ENCODE data around the gene ZC3H12D.
"Not testable (repeated sequence)": the region's sequence is repeated elsewhere in the genome, so short reads cannot be mapped to it uniquely, and the experiment has no call there.

Gene ZC3H12D

GRCh38 chr6:149458806-149459205, 26.0 kb downstream of the ZC3H12D start:
- peak; percentile 46 to 57 (median 49) for DNase-seq

DNA sequence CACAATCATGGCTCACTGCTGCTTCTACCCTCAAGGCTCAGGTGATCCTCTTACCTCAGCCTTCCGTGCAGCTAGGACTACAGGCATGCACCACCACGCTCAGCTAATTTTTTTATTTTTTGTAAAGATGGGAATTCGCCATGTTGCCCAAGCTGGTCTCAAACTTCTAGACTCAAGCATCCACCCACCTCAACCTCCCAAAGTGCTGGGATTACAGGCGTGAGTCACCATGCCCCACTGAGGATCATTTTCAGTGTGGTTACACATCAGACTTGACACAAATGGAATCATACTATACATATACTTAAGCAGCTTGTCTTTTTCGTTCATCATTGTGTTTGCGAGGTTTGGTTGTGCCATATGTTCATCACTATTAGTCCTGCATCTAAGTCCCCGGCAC, 26.6 kb downstream of the ZC3H12D start:
- DNase-seq = peak; percentile 41 to 58 (median 52)

DNA sequence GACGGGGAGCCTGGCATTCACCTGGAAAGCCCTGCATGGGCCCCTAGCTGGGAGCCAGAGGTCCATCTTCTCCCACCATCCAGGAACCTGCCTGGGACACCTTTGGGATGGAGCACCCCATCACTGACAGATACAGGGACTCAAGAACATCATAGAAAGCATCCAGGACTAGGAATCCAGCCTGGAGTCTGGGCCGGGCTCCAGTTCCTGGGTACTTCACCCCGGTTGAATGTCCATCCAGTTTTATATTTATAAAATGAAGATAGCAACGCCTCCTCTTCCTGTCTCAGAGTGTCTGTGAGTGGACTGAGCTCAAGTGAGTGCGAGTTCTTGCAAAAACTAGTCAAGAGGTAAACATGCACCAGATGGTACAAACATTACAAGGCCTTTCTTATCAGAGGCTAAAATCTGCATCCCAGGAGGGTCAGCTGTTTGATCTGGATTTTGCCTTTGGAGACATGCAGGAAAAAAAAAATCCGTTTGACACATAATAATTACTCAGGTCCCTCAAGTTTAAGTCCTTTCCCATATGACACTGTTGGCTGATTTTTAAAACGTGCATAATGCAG, 27.4 kb downstream of the ZC3H12D start:
- DNase-seq = no peak

- DNase-seq = no peak
Measured at GRCh38 chr6:149456311-149457021, 28.3 kb downstream of the ZC3H12D start.

DNA sequence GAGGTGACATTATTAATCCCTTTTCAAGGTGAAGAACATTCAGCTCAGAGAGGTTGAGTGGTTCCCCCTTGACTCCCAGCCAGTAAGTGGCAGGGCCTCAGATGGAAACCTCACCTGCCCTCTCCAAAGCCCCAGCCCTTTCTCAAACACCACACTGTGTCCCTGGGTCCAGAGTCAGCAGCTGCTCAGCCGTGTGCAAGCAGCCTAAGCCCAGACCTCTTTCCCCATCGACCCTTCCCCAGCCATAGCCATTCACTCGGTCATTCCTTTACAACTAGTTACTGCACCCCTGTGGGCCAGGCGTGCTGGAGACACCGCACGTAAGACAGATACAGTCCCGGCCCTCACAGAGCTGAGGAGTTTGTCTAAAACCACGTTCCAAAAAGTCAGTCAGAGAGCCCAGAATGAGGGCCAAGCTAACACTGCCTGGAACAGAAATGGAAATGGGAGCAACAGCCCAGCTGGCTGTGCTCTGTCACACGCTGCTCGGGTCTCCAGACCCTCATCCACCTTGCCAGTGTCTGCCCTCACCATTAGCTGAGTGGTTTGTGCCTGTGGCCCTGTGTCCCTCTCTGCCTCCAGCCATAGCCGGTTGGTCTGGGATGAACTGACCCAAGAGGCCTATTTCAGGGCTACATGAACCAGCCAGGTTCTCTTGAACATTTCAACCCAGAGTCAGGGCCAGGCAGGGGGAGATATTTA, 29.6 kb downstream of the ZC3H12D start:
- DNase-seq = no peak

DNA sequence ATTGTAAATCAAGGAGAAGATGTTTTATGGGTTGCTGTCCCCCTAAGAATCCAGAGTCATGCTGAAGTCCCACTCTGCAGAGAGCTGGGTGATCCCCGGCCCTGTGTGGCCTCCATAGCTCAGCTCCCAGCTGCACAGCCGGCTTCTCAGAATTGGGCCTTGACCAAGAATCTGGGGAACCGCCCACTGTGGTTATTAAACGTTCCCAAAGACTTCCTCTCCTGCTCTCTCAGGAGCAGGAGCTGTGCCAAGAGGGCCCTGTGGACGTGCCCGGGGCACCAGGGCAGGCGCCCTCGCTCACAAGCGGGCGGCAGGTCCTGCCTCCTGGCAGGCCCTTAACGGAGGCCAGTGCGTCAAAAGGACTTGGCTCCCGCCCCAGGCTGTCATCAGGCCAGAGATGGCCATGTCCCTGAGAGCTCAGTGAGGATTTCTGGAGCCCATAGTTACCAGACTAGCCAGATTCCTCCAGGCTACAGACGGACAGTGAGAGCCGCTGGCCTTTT, 30.4 kb downstream of the ZC3H12D start:
- DNase-seq = peak; percentile 60 to 71 (median 68)

DNA sequence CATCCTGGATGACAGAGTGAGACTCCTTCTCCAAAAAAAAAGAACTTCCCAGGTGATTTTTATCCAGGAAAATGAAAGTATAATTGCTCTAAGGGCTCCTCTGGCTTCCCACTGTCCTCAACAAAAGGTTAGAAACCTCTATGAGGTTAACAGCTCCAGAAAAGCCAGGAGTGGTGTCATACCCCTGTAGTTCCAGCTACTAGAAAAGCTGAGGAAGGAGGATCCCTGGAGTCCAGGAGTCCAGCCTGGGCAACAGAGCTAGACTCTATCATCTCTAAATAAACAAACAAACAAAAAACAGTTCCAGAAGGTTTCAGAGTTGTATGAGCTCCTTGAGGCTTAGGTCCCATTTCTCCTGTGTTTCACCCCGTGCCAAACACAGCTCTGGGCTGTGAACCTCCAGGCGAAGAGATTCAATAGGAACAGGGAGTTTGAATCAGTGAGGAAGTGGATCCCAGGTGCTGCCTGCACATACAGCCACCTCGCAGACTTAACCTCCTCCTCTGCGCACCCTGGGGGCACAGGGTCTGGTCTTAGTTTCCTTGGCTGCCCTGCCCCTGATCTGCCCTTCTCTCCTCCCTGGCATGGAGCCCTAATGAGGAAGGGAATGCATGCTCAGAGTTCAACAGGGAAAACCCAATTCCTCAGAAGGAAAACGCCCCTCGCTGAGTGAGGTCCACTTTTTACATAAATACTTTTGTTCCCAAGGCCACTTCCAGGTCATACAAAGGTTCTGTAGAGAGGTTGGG, 31.0 kb downstream of the ZC3H12D start:
- peak in 1 of 3 donors; percentile 28 for DNase-seq

DNA sequence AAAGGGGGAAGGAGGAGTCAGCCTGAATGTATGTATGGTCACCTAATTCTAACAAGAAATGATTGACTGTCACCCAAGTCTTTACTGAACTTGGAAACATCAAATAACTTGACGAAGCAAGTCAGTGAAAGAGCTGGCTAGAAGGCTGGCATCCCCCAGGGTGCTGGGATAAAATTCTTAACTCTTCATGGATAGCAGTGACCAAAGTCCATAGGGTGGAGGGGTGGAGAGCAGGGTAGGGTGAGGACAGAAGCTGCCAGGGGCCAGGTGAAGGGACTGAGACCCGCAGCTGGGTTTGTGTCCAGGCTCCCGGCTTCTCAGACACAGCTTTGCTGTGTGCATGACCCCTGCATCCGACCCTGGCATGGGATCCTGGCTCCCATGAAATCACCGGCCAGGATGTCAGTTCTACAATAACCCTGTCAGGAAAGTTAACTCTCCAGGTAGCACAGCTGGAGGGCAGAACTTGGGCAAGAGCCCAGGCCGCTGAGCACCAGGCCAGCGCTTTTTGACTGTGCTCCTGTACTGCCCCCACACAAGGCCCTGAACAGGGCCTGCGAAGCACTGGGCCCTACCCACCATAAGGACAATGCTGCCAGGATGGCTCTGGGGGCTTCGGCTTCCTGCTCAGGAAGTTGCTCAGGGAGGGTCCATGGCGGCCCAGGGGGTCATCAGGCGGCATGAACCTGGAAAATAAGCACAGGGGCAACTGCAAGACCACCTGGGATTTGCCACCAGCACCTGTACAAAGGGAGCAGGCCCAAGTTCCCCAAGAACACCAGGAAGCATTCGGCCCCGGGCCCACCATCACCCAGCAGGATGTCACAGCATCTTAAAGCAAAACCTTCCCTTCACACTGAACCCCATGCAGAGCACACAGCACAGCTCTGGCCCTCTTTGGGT, 32.5 kb downstream of the ZC3H12D start:
- DNase-seq = no peak

DNA sequence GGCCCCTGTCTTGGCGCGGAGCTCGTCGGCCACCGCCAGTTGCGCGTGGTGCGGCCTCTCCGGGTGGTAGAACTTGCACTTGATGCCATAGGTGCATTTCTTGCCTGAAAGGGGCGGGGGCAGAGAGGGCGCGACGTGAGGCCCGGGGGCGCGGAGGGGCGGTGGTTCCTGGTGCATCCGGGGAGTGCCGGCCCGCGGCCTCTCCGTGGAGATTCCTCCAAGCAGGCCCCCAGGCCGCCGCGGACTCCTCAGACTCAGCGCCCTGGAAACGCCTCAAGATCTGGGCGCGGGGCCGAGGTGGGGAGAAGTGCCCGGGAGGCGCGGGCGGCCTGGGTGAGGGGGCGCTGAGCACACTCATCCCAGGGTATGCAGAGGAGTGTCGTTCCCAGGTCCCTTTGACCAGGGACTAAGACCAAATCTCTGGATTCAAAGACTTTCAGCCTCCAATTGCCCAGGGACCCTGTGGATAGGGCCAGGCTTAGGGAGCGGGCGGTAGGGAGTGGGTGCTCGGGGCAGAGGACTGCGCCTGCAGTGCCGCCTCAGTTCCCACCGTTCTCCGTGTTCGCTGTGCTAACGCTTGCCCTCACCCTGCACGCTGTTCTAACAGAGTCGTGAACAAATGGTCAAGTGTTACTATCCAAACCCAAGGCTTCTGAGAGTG, 33.3 kb downstream of the ZC3H12D start:
- DNase-seq = peak in 1 of 3 donors; percentile 27

GRCh38 chr6:149450679-149451375, 34.0 kb downstream of the ZC3H12D start:
- DNase-seq = peak; percentile 22 to 55 (median 32)

- no peak for DNase-seq
Measured at GRCh38 chr6:149449831-149450678, 34.8 kb downstream of the ZC3H12D start.

GRCh38 chr6:149448821-149449453, 35.9 kb downstream of the ZC3H12D start:
- DNase-seq = no peak

DNA sequence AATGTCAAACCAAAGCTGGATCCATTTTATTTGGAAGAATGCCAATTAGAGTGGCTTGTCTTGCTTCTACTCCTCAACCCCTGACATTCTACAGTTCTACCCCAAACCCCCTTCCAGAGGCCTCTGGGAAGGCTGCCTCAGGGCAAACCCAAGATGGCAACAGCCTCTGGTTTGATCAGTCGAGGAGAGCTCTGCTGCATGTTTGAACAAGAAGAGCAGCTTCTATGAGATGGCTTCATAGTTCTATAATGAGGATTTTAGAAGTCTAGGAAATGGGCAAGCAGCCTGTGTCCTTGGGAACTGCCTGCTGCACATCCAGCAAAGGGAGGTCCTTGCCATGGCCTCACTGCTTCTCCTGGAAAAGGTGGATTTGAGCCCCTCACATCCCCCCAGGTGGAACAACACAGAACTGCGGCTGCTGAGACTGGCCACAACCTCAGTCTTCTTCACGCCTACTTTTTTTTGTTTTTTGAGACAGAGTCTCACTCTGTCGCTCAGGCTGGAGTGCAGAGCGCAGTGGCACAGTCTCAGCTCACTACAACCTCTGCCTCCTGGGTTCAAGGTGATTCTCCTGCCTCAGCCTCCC, 37.9 kb downstream of the ZC3H12D start:
- no peak for DNase-seq

GRCh38 chr6:149445573-149445972, 39.2 kb downstream of the ZC3H12D start:
- DNase-seq = no peak

- DNase-seq = no peak
Measured at GRCh38 chr6:149445095-149445466, 39.7 kb downstream of the ZC3H12D start.

- not testable (repeated sequence) for DNase-seq
Measured at GRCh38 chr6:149444360-149445094, 40.3 kb downstream of the ZC3H12D start.

GRCh38 chr6:149443411-149444181, 41.2 kb downstream of the ZC3H12D start:
- DNase-seq = no peak
